Lower leg skin (tissue), 3 donors: ENCODE measurements around the gene BCL2L11.

Experiments
- POLR2A ChIP-seq, 2 donors: fragments of 450-650 bp; IDR thresholded peaks; one replicate each; pipeline ENCODE4 v1.6.1; 2016 to 2017; ENCODE audit warnings: antibody characterized with exemption in 2 of 2, mild to moderate bottlenecking in 1 of 2, moderate library complexity in 1 of 2
- TF ChIP-seq, protein P1 (sequence below), 3 donors: fragments of 450-650 bp; IDR thresholded peaks; one replicate each; pipeline ENCODE4 v1.5.1; 2016; ENCODE audit warnings: antibody characterized with exemption in 3 of 3, mild to moderate bottlenecking in 3 of 3, moderate library complexity in 2 of 3

DNA sequence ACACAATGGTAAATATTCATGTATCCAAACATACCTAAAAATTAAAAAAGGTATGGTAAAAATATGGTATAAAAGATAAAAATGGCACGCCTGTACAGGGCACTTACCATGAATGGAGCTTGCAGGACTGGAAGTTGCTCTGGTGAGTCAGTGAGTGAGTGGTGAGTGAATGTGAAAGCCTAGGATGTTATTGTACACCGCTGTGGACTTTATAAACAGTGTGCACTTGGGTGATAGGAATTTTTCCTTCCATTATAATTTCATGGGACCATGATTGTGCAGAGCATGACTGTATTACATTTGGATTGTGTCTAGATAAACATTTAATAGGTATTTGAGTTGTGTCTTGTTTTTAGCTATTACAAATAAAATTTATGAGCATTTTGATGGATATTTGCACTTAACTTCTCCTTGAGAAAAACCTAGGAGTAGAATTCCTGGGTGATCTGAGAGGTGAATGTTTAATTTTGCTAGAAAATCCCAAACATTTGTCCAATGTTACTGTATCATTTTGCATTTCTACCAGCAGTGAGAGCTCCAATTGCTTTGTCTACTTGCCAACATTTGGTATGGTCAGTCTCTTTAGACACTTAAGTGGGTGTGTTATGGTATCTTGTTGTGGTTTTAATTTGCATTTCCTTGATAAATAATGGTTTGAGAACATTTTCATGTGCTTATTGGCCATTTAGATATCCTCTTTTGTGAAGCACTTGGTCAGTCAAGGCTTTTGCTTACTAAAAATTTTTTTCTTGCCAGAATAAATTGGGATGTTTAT lies 81.7 kb downstream of the BCL2L11 start:
- TF ChIP-seq, protein P1, sequence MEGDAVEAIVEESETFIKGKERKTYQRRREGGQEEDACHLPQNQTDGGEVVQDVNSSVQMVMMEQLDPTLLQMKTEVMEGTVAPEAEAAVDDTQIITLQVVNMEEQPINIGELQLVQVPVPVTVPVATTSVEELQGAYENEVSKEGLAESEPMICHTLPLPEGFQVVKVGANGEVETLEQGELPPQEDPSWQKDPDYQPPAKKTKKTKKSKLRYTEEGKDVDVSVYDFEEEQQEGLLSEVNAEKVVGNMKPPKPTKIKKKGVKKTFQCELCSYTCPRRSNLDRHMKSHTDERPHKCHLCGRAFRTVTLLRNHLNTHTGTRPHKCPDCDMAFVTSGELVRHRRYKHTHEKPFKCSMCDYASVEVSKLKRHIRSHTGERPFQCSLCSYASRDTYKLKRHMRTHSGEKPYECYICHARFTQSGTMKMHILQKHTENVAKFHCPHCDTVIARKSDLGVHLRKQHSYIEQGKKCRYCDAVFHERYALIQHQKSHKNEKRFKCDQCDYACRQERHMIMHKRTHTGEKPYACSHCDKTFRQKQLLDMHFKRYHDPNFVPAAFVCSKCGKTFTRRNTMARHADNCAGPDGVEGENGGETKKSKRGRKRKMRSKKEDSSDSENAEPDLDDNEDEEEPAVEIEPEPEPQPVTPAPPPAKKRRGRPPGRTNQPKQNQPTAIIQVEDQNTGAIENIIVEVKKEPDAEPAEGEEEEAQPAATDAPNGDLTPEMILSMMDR (IDR thresholded peaks at IDR 0.05) = no peak
- TF ChIP-seq POLR2A (IDR thresholded peaks at IDR 0.05) = no peak
